HG02759 (cell line): ENCODE results near the gene ATG4D.

Source experiments
- ATAC-seq: cut with Tn5 transposase; IDR thresholded peaks from one replicate; pipeline ENCODE4 v1.9.1; 2021; ENCODE audit warnings: mild to moderate bottlenecking, moderate library complexity; ENCODE audit not compliant: unreplicated experiment

The ATG4D gene

GRCh38 chr19:10574462-10574861, 30.8 kb downstream of the ATG4D start:
- no peak for ATAC-seq

- ATAC-seq, result no peak
These were observed 31.5 kb downstream of the ATG4D start for GRCh38 chr19:10575011-10575716.

- ATAC-seq, result no peak
These were observed 34.2 kb downstream of the ATG4D start for GRCh38 chr19:10577951-10578350.

- no peak for ATAC-seq
These were observed 37.4 kb downstream of the ATG4D start for GRCh38 chr19:10580979-10581631.

GRCh38 chr19:10582091-10582490, 38.4 kb downstream of the ATG4D start:
- ATAC-seq, result no peak

- no peak for ATAC-seq
These were observed 39.5 kb downstream of the ATG4D start for GRCh38 chr19:10583036-10583776.

- ATAC-seq, result no peak
These were observed 42.7 kb downstream of the ATG4D start for GRCh38 chr19:10586396-10586795.

GRCh38 chr19:10587022-10587838, 43.5 kb downstream of the ATG4D start, which contains the start of gene AP1M2:
Gene AP1M2 (minus strand): TSS chr19:10587312. CDS start chr19:10587231, 81 bp downstream.
- ATAC-seq, result no peak

- no peak for ATAC-seq
These were observed 44.1 kb downstream of the ATG4D start for GRCh38 chr19:10587839-10588150.

- no peak for ATAC-seq
These were observed 49.4 kb downstream of the ATG4D start for GRCh38 chr19:10593148-10593547.

- ATAC-seq, result peak; percentile 54
These were observed 50.3 kb downstream of the ATG4D start for GRCh38 chr19:10593820-10594637.

GRCh38 chr19:10600149-10600548, 56.4 kb downstream of the ATG4D start:
- no peak for ATAC-seq

GRCh38 chr19:10601999-10602329, 58.3 kb downstream of the ATG4D start:
- no peak for ATAC-seq

- ATAC-seq, result peak; percentile 65
These were observed 58.8 kb downstream of the ATG4D start for GRCh38 chr19:10602330-10603083.
